SK-N-MC (cell line): ENCODE data around the gene MS4A12.

Experiments
- EZH2 ChIP-seq: fragments of 200-600 bp; sonication (generic); IDR thresholded peaks from one replicate; pipeline ENCODE4 v1.6.1; 2017; ENCODE audit warnings: antibody characterized with exemption
- POLR2AphosphoS5 ChIP-seq: IDR thresholded peaks from 2 replicates; pipeline ENCODE4 v1.6.1; 2012; ENCODE audit warnings: mild to moderate bottlenecking, low read depth, low read length, borderline replicate concordance

- no peak for TF ChIP-seq EZH2
- no peak for TF ChIP-seq POLR2AphosphoS5
These were observed 38.0 kb downstream of the MS4A12 start for GRCh38 chr11:60530454-60531100.
